ENCODE measurements around the gene PREP. TPM values are rescaled to one million over a fixed set of nuclear protein-coding genes. Genes with fewer than 3 reads are reported as not detected.

The PREP gene
- total RNA-seq, 2 experiments from 2014 or later: 46.4 to 46.9 TPM

DNA sequence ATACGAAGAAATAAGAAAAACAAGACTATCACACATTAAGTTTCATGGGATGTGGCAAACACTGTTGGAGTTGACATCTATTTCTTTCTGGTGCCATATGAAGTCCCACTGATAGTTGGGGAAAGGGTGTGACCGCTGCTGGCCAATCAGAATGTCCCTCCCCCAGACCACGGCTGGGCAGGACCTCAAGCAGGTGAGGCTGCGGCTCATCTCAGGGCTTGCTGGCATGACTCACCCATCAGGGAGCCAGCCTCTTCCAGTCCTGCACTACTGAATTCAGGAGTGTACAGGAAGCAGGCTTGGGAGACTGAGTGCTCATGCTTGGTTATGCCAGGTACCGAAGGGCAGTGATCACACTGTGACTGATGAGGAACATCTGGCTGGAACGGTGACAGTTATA lies 18.9 kb downstream of the PREP start:
- no peaks in the 10 kb centered on the region for H3K27me3 Mint-ChIP-seq
- intact Hi-C loops (cut with micrococcal nuclease): no loop called here
- CTCF ChIA-PET: no interaction called here
- no peak for TF ChIP-seq CTCF (IDR thresholded peaks at IDR 0.05)
- H3K4me3 Mint-ChIP-seq: no peak overlapping the region
- no peaks in the 10 kb centered on the region for H3K9me3 Mint-ChIP-seq
- ATAC-seq (no peak), DNase-seq (peak; percentile 10)
- H3K4me1 Mint-ChIP-seq (ENCODE audit: low read depth): peaks cover 40% of the 10 kb centered on the region
- H3K27ac Mint-ChIP-seq: no peak overlapping the region
- POLR2A ChIA-PET: no interaction called here
- peaks cover 9% of the 10 kb centered on the region for H3K36me3 Mint-ChIP-seq (ENCODE audit: low read depth)

DNA sequence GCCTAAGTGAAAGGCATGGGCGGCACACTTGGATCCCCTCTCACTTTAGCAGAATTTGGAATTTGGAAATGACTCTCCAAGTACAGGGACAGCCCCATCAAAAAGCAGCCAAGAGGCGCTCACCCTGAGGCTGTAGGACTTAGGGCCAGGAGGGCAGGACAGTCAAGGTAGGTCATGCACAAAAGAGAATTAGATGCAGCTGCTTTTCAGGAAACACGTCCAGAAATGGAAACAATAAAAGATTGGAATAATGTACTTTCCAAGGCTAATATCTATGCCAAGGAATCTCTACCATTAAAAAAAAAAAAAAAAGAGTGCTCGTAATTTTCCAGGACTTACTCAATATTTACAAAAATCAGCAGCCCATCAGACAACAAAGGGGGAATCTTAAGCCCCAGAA lies 19.9 kb downstream of the PREP start:
- CTCF ChIA-PET: interaction anchor here (0.8 kb wide), 1 partner anchor 14 kb away, joined by 3 read pairs; no protein-coding TSS in a partner anchor
- H3K27me3 Mint-ChIP-seq: no peaks in the 10 kb centered on the region
- no peak for ATAC-seq
- H3K4me3 Mint-ChIP-seq: no peak overlapping the region
- DNase-seq: no peak
- intact Hi-C loops (cut with micrococcal nuclease): no loop called here
- no peak for TF ChIP-seq CTCF (IDR thresholded peaks at IDR 0.05)
- no peak overlapping the region for H3K27ac Mint-ChIP-seq
- no peaks in the 10 kb centered on the region for H3K9me3 Mint-ChIP-seq
- peaks cover 45% of the 10 kb centered on the region for H3K4me1 Mint-ChIP-seq (ENCODE audit: low read depth)
- POLR2A ChIA-PET: no interaction called here
- peaks cover 9% of the 10 kb centered on the region for H3K36me3 Mint-ChIP-seq (ENCODE audit: low read depth)

DNA sequence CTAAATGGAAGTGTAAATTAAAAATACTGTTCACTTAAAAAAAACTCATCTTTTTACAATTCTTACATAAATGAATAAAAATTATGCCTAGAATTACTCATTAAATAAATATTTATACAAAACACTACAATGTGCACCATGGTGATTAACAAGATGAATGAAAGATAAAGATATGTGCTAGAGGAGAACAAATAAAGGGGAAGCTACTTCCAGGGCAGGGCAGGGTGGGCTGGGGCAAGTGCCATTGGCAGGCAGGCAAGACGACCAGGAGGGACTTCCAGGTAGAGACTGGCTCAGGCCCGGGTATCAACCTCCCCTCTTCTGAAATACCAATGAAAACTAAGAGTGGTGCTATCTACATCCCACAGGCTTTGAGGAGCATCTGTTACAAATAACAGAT lies 20.4 kb downstream of the PREP start:
- POLR2A ChIA-PET: interaction anchor here (0.6 kb wide), 1 partner anchor 10 kb away, joined by 3 read pairs; no protein-coding TSS in a partner anchor
- ATAC-seq (no peak), DNase-seq (no peak)
- no peaks in the 10 kb centered on the region for H3K9me3 Mint-ChIP-seq
- no peak overlapping the region for H3K4me3 Mint-ChIP-seq
- peaks cover 46% of the 10 kb centered on the region for H3K4me1 Mint-ChIP-seq (ENCODE audit: low read depth)
- H3K27me3 Mint-ChIP-seq: no peaks in the 10 kb centered on the region
- peaks cover 12% of the 10 kb centered on the region for H3K36me3 Mint-ChIP-seq (ENCODE audit: low read depth)
- no peak overlapping the region for H3K27ac Mint-ChIP-seq
- TF ChIP-seq CTCF (IDR thresholded peaks at IDR 0.05): no peak
- CTCF ChIA-PET: interaction anchor here (0.8 kb wide), 1 partner anchor 13 kb away, joined by 3 read pairs; no protein-coding TSS in a partner anchor
- intact Hi-C loops (cut with micrococcal nuclease): no loop called here

- ATAC-seq (no peak), DNase-seq (no peak)
- no peak overlapping the region for H3K4me3 Mint-ChIP-seq
- no peaks in the 10 kb centered on the region for H3K9me3 Mint-ChIP-seq
- peaks cover 42% of the 10 kb centered on the region for H3K4me1 Mint-ChIP-seq (ENCODE audit: low read depth)
- CTCF ChIA-PET: no interaction called here
- no peaks in the 10 kb centered on the region for H3K27me3 Mint-ChIP-seq
- peaks cover 10% of the 10 kb centered on the region for H3K36me3 Mint-ChIP-seq (ENCODE audit: low read depth)
- POLR2A ChIA-PET: no interaction called here
- intact Hi-C loops (cut with micrococcal nuclease): no loop called here
- TF ChIP-seq CTCF (IDR thresholded peaks at IDR 0.05): no peak
- H3K27ac Mint-ChIP-seq: no peak overlapping the region
These were observed 22.2 kb downstream of the PREP start for GRCh38 chr6:105380634-105381033.

GRCh38 chr6:105375797-105376196 lies 27.1 kb downstream of the PREP start:
- no peak overlapping the region for H3K4me3 Mint-ChIP-seq
- POLR2A ChIA-PET: no interaction called here
- no peaks in the 10 kb centered on the region for H3K9me3 Mint-ChIP-seq
- CTCF ChIA-PET: interaction anchor here (1.7 kb wide), 1 partner anchor 12 kb away, joined by 3 read pairs; no protein-coding TSS in a partner anchor
- peaks cover 26% of the 10 kb centered on the region for H3K36me3 Mint-ChIP-seq (ENCODE audit: low read depth)
- H3K27ac Mint-ChIP-seq: no peak overlapping the region
- ATAC-seq (no peak), DNase-seq (no peak)
- intact Hi-C loops (cut with micrococcal nuclease): no loop called here
- TF ChIP-seq CTCF (IDR thresholded peaks at IDR 0.05): no peak
- H3K4me1 Mint-ChIP-seq (ENCODE audit: low read depth): peaks cover 22% of the 10 kb centered on the region
- no peaks in the 10 kb centered on the region for H3K27me3 Mint-ChIP-seq
